A204.1 (cell line): ENCODE data around the gene GGTLC2.
"Not testable (repeated sequence)": the region's sequence is repeated elsewhere in the genome, so short reads cannot be mapped to it uniquely, and the experiment has no call there.

Experiments
- FAIRE-seq: peaks from 2 replicates; lab custom pipeline; 2012; peaks lifted over from hg19 to GRCh38; lab: Jason Lieb, UNC

The GGTLC2 gene

GRCh38 chr22:22669093-22669492 lies 24.7 kb downstream of the GGTLC2 start:
- no peak for FAIRE-seq

DNA sequence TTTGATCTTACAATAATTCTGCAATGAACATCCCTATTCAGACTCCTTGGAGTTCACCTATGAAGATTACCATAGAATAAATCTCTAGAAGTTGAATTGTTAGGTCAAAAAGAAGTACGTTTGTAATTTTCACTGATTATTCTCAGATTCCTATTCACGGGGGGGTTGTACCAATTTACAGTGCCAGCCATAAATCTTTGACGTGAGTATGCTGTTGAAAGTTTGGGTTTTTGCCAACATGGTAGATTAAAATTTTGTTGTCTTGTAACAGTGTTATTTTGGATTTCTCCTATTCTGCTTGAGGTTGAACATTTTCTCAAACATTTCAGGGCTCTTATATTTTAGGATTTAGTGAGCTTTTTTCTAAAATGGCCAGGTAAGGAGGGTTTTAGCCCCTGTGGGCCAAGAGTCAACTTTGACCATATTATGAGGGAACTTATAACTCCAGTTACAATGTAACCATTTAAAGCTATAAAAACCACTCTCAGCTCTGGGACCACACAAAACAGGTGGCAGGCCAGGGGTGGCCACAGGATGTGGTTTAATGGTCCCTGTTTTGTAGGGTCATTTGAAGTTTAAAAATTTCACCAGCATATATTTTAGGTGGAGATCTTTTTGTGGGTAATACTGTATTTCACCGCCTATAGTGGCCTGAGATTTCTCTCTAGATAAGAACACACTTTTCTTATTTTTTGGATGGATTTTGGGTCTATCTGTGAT lies 25.8 kb downstream of the GGTLC2 start:
- FAIRE-seq = no peak

- FAIRE-seq = no peak
Measured at GRCh38 chr22:22671506-22671905, 27.1 kb downstream of the GGTLC2 start.

DNA sequence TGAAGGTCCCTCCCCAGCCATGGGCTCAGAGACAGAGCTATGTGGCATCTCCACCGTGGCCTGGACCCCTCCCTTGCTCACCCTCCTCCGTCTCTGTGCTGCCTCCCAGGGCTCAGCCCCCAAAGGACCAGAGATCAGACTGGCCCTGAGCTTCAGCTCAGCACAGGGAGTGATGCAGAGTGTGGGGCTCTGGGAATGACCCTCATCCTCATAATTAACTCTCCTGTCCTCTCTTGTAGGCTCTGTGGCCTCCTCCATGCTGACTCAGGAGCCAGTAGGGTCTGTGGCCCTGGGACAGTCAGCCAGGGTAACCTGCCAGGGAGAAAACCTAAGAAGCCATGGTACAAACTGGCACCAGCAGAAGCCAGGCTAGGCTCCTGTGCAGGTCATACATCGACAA lies 28.7 kb downstream of the GGTLC2 start:
- FAIRE-seq = no peak

DNA sequence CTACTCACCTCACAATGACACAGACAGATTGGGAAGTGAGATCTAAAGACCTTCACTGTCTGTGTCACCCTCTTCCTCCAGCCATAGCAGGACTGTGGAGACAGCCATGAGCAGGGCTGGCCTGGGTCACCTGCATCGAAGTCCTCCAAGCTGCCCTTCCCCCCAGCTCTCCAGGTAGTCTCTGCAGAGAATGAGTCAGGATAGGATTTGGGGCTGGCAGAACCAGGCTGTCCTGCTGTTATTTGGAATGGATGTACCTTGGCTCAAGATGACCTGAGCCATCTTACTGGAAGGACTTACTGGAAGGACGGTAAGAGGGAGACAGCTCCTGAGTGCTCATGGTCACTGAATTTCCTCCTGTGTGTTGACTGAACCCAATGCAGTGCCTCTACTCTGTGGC lies 29.2 kb downstream of the GGTLC2 start:
- FAIRE-seq = no peak

- FAIRE-seq = no peak
Measured at GRCh38 chr22:22674467-22674866, 30.1 kb downstream of the GGTLC2 start.

DNA sequence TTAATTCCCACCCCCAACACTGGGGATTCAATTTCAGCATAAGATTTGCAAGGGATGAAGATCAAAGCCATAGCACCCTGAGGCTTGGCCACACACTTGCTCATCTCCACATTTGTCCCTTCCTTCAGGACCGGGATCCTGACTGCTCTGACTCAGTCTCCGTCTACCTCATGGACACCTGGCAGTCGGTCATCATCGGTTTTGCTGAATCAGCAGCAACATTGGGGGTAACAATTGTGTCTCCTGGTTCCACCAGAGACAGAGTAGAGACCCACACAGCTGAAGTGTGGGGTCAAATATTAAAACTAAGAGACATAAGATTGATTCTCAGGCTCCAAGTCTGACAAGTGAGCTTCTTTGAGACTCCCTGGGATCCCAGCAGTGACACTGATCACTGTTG lies 34.6 kb downstream of the GGTLC2 start:
- FAIRE-seq = no peak

DNA sequence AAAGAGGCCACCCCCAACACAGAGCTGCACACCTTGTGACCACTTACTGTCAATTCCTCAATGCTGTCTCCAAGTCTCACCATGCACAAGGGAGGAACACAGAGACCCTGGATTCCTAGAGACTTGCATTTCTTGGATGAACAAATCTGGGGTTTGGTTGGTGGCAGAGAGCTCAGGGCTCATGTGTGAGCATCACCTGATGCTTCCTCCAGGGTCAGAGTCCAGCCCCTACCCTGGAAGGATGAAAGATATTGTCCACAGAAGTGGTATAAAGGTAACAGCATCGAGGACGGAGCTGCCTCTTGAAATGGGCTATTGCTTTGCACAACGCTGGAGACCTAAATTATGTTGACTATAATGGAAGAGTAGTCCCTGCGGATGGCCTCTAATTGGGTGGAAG lies 36.0 kb downstream of the GGTLC2 start:
- no peak for FAIRE-seq

DNA sequence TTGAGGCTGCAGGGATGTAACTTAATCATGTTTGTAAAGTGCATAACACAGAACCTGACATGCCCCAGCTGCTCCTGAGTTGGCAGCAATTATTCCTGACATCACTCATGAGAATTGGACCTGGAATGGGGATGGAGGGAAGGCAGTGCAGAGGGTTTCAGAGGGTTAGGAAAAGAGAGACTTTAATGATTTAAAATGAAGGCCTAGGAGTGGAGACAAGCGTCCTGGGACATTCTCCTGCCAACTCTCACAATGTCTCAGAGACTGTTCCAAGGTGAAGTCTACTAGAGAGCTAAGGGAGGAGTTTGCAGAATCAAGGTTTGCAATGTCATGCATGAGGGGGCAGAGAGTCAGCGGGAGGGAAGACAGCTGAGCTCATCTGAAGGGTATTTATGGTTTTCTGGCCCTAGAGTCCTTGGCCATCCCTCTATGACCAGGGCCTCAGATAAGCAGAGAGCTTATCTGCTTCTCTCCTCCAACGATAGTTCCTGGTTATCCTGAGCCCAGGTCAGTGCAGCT lies 36.9 kb downstream of the GGTLC2 start:
- no peak for FAIRE-seq

GRCh38 chr22:22682196-22682595 lies 37.8 kb downstream of the GGTLC2 start:
- no peak for FAIRE-seq

DNA sequence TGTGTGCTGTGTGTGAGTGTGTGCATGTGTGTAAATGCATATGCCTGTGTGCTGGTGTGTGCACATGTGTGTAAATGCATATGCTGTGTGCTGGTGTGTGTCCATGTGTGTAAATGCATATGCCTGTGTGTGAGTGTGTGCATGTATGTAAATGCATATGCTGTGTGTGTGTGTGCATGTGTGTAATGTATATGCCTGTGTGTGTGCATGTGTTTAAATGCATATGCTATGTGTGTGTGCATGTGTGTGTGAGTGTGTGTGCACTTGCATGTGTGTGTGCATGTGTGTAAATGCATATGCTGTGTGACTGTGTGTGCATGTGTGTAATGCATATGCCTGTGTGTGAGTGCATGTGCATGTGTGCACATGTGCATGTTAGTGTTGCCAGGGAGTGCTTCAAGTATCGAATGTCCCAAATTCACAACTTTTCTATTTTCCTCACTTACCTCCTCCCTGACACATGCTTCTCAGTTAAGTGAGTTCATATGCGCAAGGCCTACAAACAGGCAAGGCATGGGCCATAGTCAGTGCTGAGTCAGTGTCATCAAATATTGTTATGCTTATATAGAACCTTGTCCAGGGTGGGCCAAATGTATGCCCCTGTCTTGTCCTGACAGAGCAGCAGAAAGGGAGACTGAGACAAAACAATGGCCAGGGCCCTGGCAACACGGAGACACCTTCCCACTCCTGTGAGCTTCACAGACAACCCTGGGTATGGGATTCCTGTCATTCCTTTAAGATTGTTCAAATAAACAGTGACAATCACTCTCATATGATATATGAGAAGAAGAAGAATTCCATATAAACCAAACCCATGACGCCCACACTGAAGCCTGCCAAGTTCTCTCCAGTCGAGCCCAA lies 38.6 kb downstream of the GGTLC2 start:
- FAIRE-seq = no peak

- no peak for FAIRE-seq
Measured at GRCh38 chr22:22683668-22684361, 39.4 kb downstream of the GGTLC2 start.

- FAIRE-seq = no peak
Measured at GRCh38 chr22:22684580-22685561, 40.5 kb downstream of the GGTLC2 start.

DNA sequence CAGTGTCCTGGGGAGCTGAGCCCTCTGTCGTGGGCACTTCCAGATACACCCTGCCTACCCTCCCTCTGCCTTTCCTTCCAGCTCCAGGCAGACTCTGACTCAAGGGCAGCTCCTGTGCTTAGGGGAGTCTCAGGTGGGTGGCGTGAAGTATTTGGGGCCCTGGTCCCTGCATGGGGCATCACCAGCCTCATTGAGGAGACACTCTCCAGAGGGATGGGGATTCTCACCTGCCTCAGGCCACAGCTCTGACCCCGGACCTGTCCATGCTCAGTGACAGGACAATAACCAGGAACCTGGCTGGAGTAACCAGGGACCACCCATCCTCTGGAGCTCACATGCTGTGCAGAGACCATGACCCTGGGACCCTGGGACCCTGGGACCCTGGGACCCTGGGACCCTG lies 41.2 kb downstream of the GGTLC2 start:
- FAIRE-seq = no peak

- FAIRE-seq = not testable (repeated sequence)
Measured at GRCh38 chr22:22686202-22687115, 42.0 kb downstream of the GGTLC2 start.

GRCh38 chr22:22687638-22688500 lies 43.5 kb downstream of the GGTLC2 start:
- FAIRE-seq = no peak

- FAIRE-seq = no peak
Measured at GRCh38 chr22:22689621-22690345, 45.4 kb downstream of the GGTLC2 start.

DNA sequence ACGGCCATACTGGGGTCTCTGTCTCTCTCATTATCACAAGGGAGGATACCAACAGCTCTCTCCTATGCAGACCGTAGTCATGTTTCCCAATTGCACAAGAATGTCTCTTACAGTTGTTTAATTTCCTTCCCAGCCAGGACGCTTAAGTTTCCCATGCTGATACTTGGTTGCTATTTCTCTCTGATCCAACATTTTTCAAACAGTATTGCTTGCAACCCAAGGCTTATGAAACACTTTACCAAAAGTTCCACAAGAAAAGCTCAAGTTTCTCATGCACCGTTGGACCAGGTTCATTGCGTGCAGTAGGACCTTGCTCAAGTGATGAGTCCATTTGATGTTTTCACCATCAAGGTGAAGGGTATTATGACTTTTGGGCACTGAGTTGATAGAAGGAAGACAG lies 46.6 kb downstream of the GGTLC2 start:
- FAIRE-seq = no peak
